GM12801 (cell line): ENCODE measurements around the gene PAX5.

Experiments
- CTCF ChIP-seq: IDR thresholded peaks from one replicate; pipeline ENCODE4 v1.5.1; 2011; ENCODE audit warnings: control low read depth; ENCODE audit not compliant: insufficient read length; ENCODE audit errors: extremely low read depth

The PAX5 gene

GRCh38 chr9:36900136-36900855, 133.8 kb downstream of the PAX5 start:
- TF ChIP-seq CTCF: no peak

GRCh38 chr9:36899406-36899805, 134.7 kb downstream of the PAX5 start:
- TF ChIP-seq CTCF: no peak

GRCh38 chr9:36898431-36899020, 135.5 kb downstream of the PAX5 start:
- TF ChIP-seq CTCF: no peak

GRCh38 chr9:36897478-36897877, 136.6 kb downstream of the PAX5 start:
- no peak for TF ChIP-seq CTCF

GRCh38 chr9:36897019-36897418, 137.0 kb downstream of the PAX5 start:
- no peak for TF ChIP-seq CTCF

GRCh38 chr9:36896296-36896695, 137.8 kb downstream of the PAX5 start:
- no peak for TF ChIP-seq CTCF

- TF ChIP-seq CTCF: no peak
These were observed 138.3 kb downstream of the PAX5 start for GRCh38 chr9:36895744-36896260.
